CD8-positive, alpha-beta memory T cell (primary cell): Measurements from ENCODE around the gene SUN2. TPM values are rescaled to one million over a fixed set of nuclear protein-coding genes. Genes with fewer than 3 reads are reported as not detected.

ENCODE experiments used
- CTCF ChIA-PET: fragments of 350-600 bp; sonication (Branson Sonifier 250); formaldehyde crosslinking; loops from one replicate; lab custom pipeline; 2021; ENCODE audit warnings: antibody characterized with exemption; lab: Charles Lee
- POLR2A ChIA-PET: fragments of 350-600 bp; sonication (Branson Sonifier 250); formaldehyde crosslinking; loops from one replicate; lab custom pipeline; 2021; ENCODE audit warnings: antibody characterized with exemption; lab: Charles Lee
- DNase-seq, 5 donors: peaks; one replicate each; pipeline versions ENCODE4 v3.0.0 to v3.0.0-alpha.2; 2020 to 2022; ENCODE audit warnings: mixed read lengths in 1 of 5
- H3K27ac ChIP-seq: one replicate; pipeline ENCODE4 v1.7.0; 2013; ENCODE audit warnings: low read depth, mild to moderate bottlenecking, low read length, moderate library complexity
- H3K27me3 ChIP-seq: 2 replicates; pipeline ENCODE4 v1.7.0; 2013; ENCODE audit warnings: low read length, mild to moderate bottlenecking; ENCODE audit not compliant: insufficient read depth, poor library complexity, severe bottlenecking
- H3K36me3 ChIP-seq: 2 replicates; pipeline ENCODE4 v1.7.0; 2013; ENCODE audit warnings: mild to moderate bottlenecking, low read length, moderate library complexity; ENCODE audit not compliant: insufficient read depth
- H3K4me1 ChIP-seq: 2 replicates; pipeline ENCODE4 v1.7.0; 2013; ENCODE audit warnings: mild to moderate bottlenecking, low read length, moderate library complexity; ENCODE audit not compliant: insufficient read depth
- H3K4me3 ChIP-seq: 2 replicates; pipeline ENCODE4 v1.7.0; 2013; ENCODE audit warnings: mild to moderate bottlenecking, low read length
- H3K9me3 ChIP-seq: 2 replicates; pipeline ENCODE4 v1.7.0; 2013; ENCODE audit warnings: mild to moderate bottlenecking, low read length
- H3K27ac Mint-ChIP-seq, 8 donors: one replicate each; pipeline ENCODE4 v1.8.0; 2020 to 2021; ENCODE audit warnings: mixed read lengths in 8 of 8, mild to moderate bottlenecking in 6 of 8, inconsistent platforms in 3 of 8, moderate library complexity in 3 of 8
- H3K27me3 Mint-ChIP-seq, 2 donors: one replicate each; pipeline ENCODE4 v1.8.0; 2020 to 2021; ENCODE audit warnings: mixed read lengths in 2 of 2, mild to moderate bottlenecking in 1 of 2, moderate library complexity in 1 of 2
- H3K36me3 Mint-ChIP-seq, 3 donors: one replicate each; pipeline ENCODE4 v1.8.0; 2020 to 2021; ENCODE audit warnings: mixed read lengths in 3 of 3, inconsistent platforms in 1 of 3, mild to moderate bottlenecking in 1 of 3
- H3K4me1 Mint-ChIP-seq, 3 donors: one replicate each; pipeline ENCODE4 v1.8.0; 2020 to 2021; ENCODE audit warnings: mixed read lengths in 3 of 3, inconsistent platforms in 1 of 3, mild to moderate bottlenecking in 1 of 3
- H3K4me3 Mint-ChIP-seq, 7 donors: one replicate each; pipeline ENCODE4 v1.8.0; 2020 to 2021; ENCODE audit warnings: mixed read lengths in 7 of 7, mild to moderate bottlenecking in 6 of 7, moderate library complexity in 4 of 7, inconsistent platforms in 2 of 7
- H3K9me3 Mint-ChIP-seq, 5 donors: one replicate each; pipeline ENCODE4 v1.8.0; 2020 to 2022; ENCODE audit warnings: mixed read lengths in 5 of 5, mild to moderate bottlenecking in 3 of 5, moderate library complexity in 2 of 5, inconsistent platforms in 1 of 5
- polyA plus RNA-seq: library from polyadenylated mRNA; unstranded; fragments of 300-500 nt; fragmentation: Illumina TruSeq; gene quantifications from one replicate; pipeline ENCODE4 v1.2.3, GENCODE V29; 2021
- total RNA-seq, 2 experiments: library from RNA; stranded (reverse); gene quantifications; one replicate each; pipeline ENCODE4 v1.2.3, GENCODE V29; 2021

The SUN2 gene
- total and polyA plus RNA-seq, 3 experiments from 2014 or later = 168 to 753 (median 185) TPM

GRCh38 chr22:38784856-38785255, 29.1 kb upstream of the SUN2 start:
- Histone ChIP-seq H3K36me3 (no peaks in the 10 kb centered on the region), H3K27ac (peak overlapping the region; percentile 2), H3K27me3 (no peaks in the 10 kb centered on the region), H3K4me3 (no peak overlapping the region), H3K4me1 (no peaks in the 10 kb centered on the region), H3K9me3 (no peaks in the 10 kb centered on the region)
- no peak overlapping the region for H3K4me3 Mint-ChIP-seq
- ChIA-PET CTCF (interaction anchor here (1.7 kb wide), 1 partner anchor 52 kb away, joined by 3 read pairs; no protein-coding TSS in a partner anchor), POLR2A (no interaction called here)
- peaks cover 2 to 9% (median 4%) of the 10 kb centered on the region in 3 donors for H3K4me1 Mint-ChIP-seq
- no peak overlapping the region for H3K27ac Mint-ChIP-seq
- H3K36me3 Mint-ChIP-seq = peaks cover 5 to 36% (median 8%) of the 10 kb centered on the region in 3 donors
- no peak for DNase-seq
- H3K27me3 Mint-ChIP-seq = no peaks in the 10 kb centered on the region
- no peaks in the 10 kb centered on the region for H3K9me3 Mint-ChIP-seq

GRCh38 chr22:38784035-38784434, 28.2 kb upstream of the SUN2 start:
- Histone ChIP-seq H3K4me1 (no peaks in the 10 kb centered on the region), H3K4me3 (no peak overlapping the region), H3K9me3 (no peaks in the 10 kb centered on the region), H3K27ac (no peak overlapping the region), H3K27me3 (no peaks in the 10 kb centered on the region), H3K36me3 (no peaks in the 10 kb centered on the region)
- Mint-ChIP-seq H3K4me1 (peaks cover 2 to 9% (median 4%) of the 10 kb centered on the region in 3 donors), H3K36me3 (peaks cover 8 to 44% (median 8%) of the 10 kb centered on the region in 3 donors), H3K4me3 (no peak overlapping the region), H3K27ac (peak overlapping the region in 2 of 8 donors; percentile 22 to 73), H3K27me3 (no peaks in the 10 kb centered on the region), H3K9me3 (no peaks in the 10 kb centered on the region)
- CTCF ChIA-PET = no interaction called here
- POLR2A ChIA-PET = no interaction called here
- peak in 1 of 5 donors; percentile 38 for DNase-seq

- peaks cover 8 to 48% (median 8%) of the 10 kb centered on the region in 3 donors for H3K36me3 Mint-ChIP-seq
Measured at GRCh38 chr22:38783095-38783615, 27.4 kb upstream of the SUN2 start.

GRCh38 chr22:38782402-38783094, 26.8 kb upstream of the SUN2 start:
- CTCF ChIA-PET = no interaction called here
- peak overlapping the region in 2 of 8 donors; percentile 30 to 66 for H3K27ac Mint-ChIP-seq
- H3K4me3 Mint-ChIP-seq = no peak overlapping the region

More at GRCh38 chr22:38783095-38783615, 27.4 kb upstream of the SUN2 start:
- no peaks in the 10 kb centered on the region for H3K9me3 Mint-ChIP-seq
- H3K27me3 Mint-ChIP-seq = no peaks in the 10 kb centered on the region
- no peaks in the 10 kb centered on the region for H3K27me3 ChIP-seq
- peaks cover 2 to 9% (median 4%) of the 10 kb centered on the region in 3 donors for H3K4me1 Mint-ChIP-seq
- CTCF ChIA-PET = no interaction called here
- no peak overlapping the region for H3K27ac ChIP-seq
- no peaks in the 10 kb centered on the region for H3K4me1 ChIP-seq
- H3K27ac Mint-ChIP-seq = peak overlapping the region in 2 of 8 donors; percentile 4 to 66
- POLR2A ChIA-PET = no interaction called here
- DNase-seq = peak in 1 of 5 donors; percentile 13
- H3K4me3 Mint-ChIP-seq = no peak overlapping the region
- no peaks in the 10 kb centered on the region for H3K9me3 ChIP-seq
- no peaks in the 10 kb centered on the region for H3K36me3 ChIP-seq
- H3K4me3 ChIP-seq = no peak overlapping the region

GRCh38 chr22:38781033-38781432, 25.2 kb upstream of the SUN2 start:
- ChIA-PET POLR2A (no interaction called here), CTCF (interaction anchor here (1.0 to 1.5 kb wide), 2 partner anchors 12 to 88 kb away, joined by 3 to 4 read pairs; no protein-coding TSS in a partner anchor)
- no peak for DNase-seq
- Mint-ChIP-seq H3K27me3 (no peaks in the 10 kb centered on the region), H3K9me3 (no peaks in the 10 kb centered on the region), H3K4me1 (peaks cover 2 to 9% (median 4%) of the 10 kb centered on the region in 3 donors), H3K36me3 (peaks cover 8 to 42% (median 8%) of the 10 kb centered on the region in 3 donors), H3K4me3 (no peak overlapping the region), H3K27ac (no peak overlapping the region)
- H3K9me3 ChIP-seq = no peaks in the 10 kb centered on the region
- no peak overlapping the region for H3K27ac ChIP-seq
- no peaks in the 10 kb centered on the region for H3K36me3 ChIP-seq
- no peaks in the 10 kb centered on the region for H3K27me3 ChIP-seq
- no peak overlapping the region for H3K4me3 ChIP-seq
- H3K4me1 ChIP-seq = no peaks in the 10 kb centered on the region

More at GRCh38 chr22:38782402-38783094, 26.8 kb upstream of the SUN2 start:
- DNase-seq = no peak
- Histone ChIP-seq H3K4me3 (no peak overlapping the region), H3K27me3 (no peaks in the 10 kb centered on the region), H3K9me3 (no peaks in the 10 kb centered on the region), H3K27ac (no peak overlapping the region), H3K4me1 (no peaks in the 10 kb centered on the region), H3K36me3 (no peaks in the 10 kb centered on the region)
- Mint-ChIP-seq H3K27me3 (no peaks in the 10 kb centered on the region), H3K4me1 (peaks cover 2 to 9% (median 4%) of the 10 kb centered on the region in 3 donors), H3K9me3 (no peaks in the 10 kb centered on the region), H3K36me3 (peaks cover 8 to 43% (median 8%) of the 10 kb centered on the region in 3 donors)
- POLR2A ChIA-PET = no interaction called here

- no peak overlapping the region for H3K4me3 ChIP-seq
- no peak overlapping the region for H3K4me3 Mint-ChIP-seq
- CTCF ChIA-PET = interaction anchor here (0.8 kb wide), 1 partner anchor 10 kb away, joined by 3 read pairs; no protein-coding TSS in a partner anchor
- H3K27ac Mint-ChIP-seq = peak overlapping the region in 2 of 8 donors; percentile 27 to 54
- no peak for DNase-seq
- no peaks in the 10 kb centered on the region for H3K36me3 ChIP-seq
- H3K9me3 Mint-ChIP-seq = no peaks in the 10 kb centered on the region
- H3K9me3 ChIP-seq = no peaks in the 10 kb centered on the region
- no peaks in the 10 kb centered on the region for H3K27me3 ChIP-seq
- peaks cover 3 to 34% (median 8%) of the 10 kb centered on the region in 3 donors for H3K36me3 Mint-ChIP-seq
- H3K4me1 Mint-ChIP-seq = peaks cover under 1 to 1% (median 1%) of the 10 kb centered on the region in 3 donors
- no peaks in the 10 kb centered on the region for H3K4me1 ChIP-seq
- H3K27ac ChIP-seq = no peak overlapping the region
- H3K27me3 Mint-ChIP-seq = no peaks in the 10 kb centered on the region
- POLR2A ChIA-PET = interaction anchor here (0.6 kb wide), 1 partner anchor 361 kb away, joined by 6 read pairs; no protein-coding TSS in a partner anchor
Measured at GRCh38 chr22:38777087-38777671, 21.4 kb upstream of the SUN2 start.

GRCh38 chr22:38776086-38776485, 20.3 kb upstream of the SUN2 start:
- H3K27ac ChIP-seq = no peak overlapping the region
- no peak overlapping the region for H3K4me3 Mint-ChIP-seq
- no peak for DNase-seq
- no peaks in the 10 kb centered on the region for H3K9me3 ChIP-seq
- H3K9me3 Mint-ChIP-seq = no peaks in the 10 kb centered on the region
- H3K4me1 Mint-ChIP-seq = no peaks in the 10 kb centered on the region
- H3K4me3 ChIP-seq = no peak overlapping the region
- no peak overlapping the region for H3K27ac Mint-ChIP-seq
- POLR2A ChIA-PET = no interaction called here
- CTCF ChIA-PET = no interaction called here
- H3K27me3 ChIP-seq = no peaks in the 10 kb centered on the region
- H3K27me3 Mint-ChIP-seq = peaks cover 0 to 2% of the 10 kb centered on the region in 2 donors
- H3K36me3 ChIP-seq = no peaks in the 10 kb centered on the region
- peaks cover 0 to 24% (median 3%) of the 10 kb centered on the region in 3 donors for H3K36me3 Mint-ChIP-seq
- H3K4me1 ChIP-seq = no peaks in the 10 kb centered on the region

- H3K9me3 ChIP-seq = no peaks in the 10 kb centered on the region
- no peak overlapping the region for H3K27ac ChIP-seq
- no peaks in the 10 kb centered on the region for H3K36me3 ChIP-seq
- no peaks in the 10 kb centered on the region for H3K4me1 ChIP-seq
- Mint-ChIP-seq H3K36me3 (peaks cover 0 to 21% (median 3%) of the 10 kb centered on the region in 3 donors), H3K27me3 (peaks cover 0 to 2% of the 10 kb centered on the region in 2 donors), H3K9me3 (no peaks in the 10 kb centered on the region), H3K4me3 (no peak overlapping the region), H3K4me1 (no peaks in the 10 kb centered on the region), H3K27ac (peak overlapping the region in 3 of 8 donors; percentile 42 to 82 (median 56))
- H3K27me3 ChIP-seq = no peaks in the 10 kb centered on the region
- no peak for DNase-seq
- CTCF ChIA-PET = no interaction called here
- POLR2A ChIA-PET = no interaction called here
- H3K4me3 ChIP-seq = no peak overlapping the region
Measured at GRCh38 chr22:38775656-38776055, 19.9 kb upstream of the SUN2 start.
